Iris pigment epithelial cell (primary cell): Measurements from ENCODE around the gene PTPN6.
"Not testable (repeated sequence)": the region's sequence is repeated elsewhere in the genome, so short reads cannot be mapped to it uniquely, and the experiment has no call there.

Source experiments
- DNase-seq: peaks from one replicate; pipeline ENCODE4 v3.0.0-alpha.2; 2011; ENCODE audit warnings: low read depth

Gene PTPN6

GRCh38 chr12:6950811-6951540 lies at the start of gene PTPN6:
PTPN6 (plus strand) TSS chr12:6951356; CDS start chr12:6951513, 157 bp downstream.
- no peak for DNase-seq

GRCh38 chr12:6902448-6902847 lies 48.7 kb upstream of the PTPN6 start:
- no peak for DNase-seq

DNA sequence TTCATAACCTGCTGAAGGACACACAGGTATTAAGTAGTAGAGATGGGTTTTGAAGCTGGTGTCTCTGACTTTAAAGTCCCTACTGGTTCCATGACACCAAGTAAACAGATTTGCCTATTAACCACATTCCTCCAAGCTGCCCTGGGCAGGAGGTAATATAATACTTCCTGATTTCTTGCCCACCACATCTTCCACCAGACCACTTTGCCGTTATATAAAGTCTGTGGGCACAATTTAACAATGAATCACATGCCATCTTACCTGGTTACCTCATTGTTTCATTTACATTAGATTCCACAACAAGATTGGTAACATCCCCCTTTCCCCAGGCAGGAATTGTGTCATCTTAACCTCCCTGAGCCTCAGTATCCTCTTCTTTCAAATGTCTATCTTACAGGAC lies 47.4 kb upstream of the PTPN6 start:
- no peak for DNase-seq

- DNase-seq = peak; percentile 94
These were observed 46.6 kb upstream of the PTPN6 start, which contains the start of gene LRRC23 for GRCh38 chr12:6904280-6905276. LRRC23 (plus strand) TSS chr12:6904822; CDS start chr12:6905634, 812 bp downstream.

DNA sequence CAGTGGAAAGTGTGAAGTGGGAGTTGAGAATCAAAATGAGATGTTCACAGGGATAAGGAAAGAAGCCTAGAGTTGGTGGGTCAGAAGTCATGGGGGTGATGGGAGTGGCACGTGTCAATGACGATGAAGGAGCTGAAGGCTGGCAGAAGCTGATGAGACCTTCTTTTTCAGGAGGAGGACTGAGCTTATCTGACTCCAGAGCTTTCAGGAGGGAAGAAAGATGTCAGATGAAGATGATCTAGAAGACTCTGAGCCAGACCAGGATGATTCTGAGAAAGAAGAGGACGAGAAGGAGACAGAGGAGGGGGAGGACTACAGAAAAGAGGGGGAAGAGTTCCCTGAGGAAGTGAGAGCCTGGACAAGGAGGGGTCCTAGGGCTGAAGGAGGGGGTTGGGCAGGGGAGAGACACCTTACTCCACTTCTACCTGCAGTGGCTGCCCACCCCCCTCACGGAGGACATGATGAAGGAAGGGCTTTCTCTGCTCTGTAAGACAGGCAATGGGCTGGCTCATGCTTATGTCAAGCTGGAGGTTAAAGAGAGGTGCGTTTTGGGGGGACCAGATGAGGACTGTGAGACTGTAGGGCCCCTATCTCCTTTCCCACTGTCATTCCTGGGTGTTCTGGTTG lies 45.6 kb upstream of the PTPN6 start:
- no peak for DNase-seq

GRCh38 chr12:6908141-6908540 lies 43.0 kb upstream of the PTPN6 start:
- DNase-seq = not testable (repeated sequence)

GRCh38 chr12:6909421-6910145 lies 41.6 kb upstream of the PTPN6 start:
- DNase-seq = no peak

DNA sequence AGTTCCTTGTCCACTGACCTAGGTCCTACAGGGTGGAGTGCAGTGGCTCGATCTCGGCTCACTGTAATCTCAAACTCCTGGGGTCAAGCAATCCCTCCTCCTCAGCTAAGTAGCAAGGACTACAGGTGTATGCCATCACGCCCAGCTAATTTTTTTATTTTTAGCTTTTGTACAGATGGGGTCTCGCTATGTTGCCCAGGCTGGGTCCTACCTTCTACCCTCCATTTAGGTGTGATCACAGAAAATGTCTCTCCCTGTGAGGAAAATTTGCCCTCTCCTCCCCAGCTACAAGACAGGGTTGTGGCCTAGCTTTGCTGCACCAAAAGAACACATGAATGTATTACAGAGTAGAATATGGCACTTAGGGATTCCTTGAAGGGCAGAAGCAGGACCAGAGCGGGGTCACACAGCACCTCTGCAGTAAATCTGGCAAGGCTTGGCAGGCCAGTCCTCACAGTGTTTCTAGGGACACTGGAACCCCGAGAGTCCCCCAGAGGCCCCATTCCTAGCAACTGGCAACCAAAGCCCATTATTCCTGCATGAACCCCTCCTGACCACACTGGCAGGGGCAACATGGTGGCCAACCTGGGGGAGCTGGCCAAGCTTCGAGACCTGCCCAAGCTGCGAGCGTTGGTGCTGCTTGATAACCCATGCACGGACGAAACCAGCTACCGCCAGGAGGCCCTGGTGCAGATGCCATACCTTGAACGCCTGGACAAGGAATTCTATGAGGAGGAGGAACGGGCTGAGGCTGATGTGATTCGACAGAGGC lies 38.8 kb upstream of the PTPN6 start:
- DNase-seq = no peak

DNA sequence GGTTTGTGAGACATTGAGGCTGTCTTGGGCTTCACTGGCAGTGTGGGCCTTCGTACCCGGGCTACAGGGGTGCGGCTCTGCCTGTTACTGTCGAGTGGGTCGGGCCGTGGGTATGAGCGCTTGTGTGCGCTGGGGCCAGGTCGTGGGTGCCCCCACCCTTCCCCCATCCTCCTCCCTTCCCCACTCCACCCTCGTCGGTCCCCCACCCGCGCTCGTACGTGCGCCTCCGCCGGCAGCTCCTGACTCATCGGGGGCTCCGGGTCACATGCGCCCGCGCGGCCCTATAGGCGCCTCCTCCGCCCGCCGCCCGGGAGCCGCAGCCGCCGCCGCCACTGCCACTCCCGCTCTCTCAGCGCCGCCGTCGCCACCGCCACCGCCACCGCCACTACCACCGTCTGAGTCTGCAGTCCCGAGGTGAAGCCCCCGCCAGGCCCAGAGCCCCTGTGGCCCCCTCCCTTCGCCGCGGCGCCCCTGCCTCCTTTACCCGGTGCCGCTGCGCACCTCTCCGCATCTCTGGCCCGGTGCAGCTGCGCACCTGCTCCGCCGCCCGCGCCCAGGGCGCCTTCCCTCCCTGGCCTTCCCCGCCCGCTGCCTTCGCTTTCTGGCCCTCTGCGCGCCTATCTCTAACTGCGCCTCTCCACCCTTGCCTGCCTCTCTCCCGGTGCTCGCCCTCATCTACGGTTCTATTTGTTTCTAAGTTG lies 36.8 kb upstream of the PTPN6 start, which contains the start of gene ENO2:
TSS of gene ENO2 (plus strand) at position 335 of the 701 bp plus-strand sequence. CDS start 1,253 bp downstream, outside the sequence.
- peak; percentile 67 for DNase-seq

DNA sequence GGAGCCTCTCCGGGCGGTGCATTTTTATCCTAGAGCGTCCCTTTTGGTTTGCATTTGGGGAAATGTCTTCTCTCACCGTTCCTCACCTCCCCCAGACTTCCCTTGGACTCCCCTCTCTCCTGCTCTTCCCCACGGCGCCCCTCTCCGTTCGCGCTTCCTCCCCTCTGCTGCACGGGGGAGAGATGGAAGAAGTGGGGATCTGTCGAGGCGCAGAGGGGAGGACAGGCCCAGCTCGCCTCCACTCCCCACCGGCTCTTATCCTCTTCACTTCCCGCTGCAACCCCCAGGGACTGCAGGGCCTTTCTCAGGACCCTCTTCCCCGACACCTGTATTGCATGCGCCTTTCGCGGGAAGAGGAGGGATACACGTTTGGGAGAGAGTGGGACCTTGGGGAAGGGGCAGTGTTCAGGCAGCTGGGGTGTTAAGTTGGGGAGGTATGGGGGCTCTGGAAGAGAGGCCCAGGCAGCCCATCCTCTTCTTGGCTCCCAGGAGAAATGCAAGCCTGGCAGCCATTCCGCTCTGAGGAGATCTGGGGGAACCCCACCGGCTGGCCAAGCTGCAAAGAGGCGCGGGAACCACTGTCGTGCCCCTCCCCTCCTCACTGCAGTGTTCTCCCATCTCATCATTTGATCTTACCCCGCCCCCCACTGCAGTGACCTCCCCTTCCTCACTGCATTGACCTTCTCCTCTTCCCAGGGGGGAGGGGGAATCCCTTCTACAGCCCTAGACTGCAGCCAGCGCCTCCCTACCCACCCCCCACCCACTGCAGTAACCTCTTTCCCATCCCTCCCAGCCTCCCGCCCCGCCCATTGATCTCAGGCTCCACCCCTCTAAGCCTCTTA lies 36.0 kb upstream of the PTPN6 start:
- no peak for DNase-seq

DNA sequence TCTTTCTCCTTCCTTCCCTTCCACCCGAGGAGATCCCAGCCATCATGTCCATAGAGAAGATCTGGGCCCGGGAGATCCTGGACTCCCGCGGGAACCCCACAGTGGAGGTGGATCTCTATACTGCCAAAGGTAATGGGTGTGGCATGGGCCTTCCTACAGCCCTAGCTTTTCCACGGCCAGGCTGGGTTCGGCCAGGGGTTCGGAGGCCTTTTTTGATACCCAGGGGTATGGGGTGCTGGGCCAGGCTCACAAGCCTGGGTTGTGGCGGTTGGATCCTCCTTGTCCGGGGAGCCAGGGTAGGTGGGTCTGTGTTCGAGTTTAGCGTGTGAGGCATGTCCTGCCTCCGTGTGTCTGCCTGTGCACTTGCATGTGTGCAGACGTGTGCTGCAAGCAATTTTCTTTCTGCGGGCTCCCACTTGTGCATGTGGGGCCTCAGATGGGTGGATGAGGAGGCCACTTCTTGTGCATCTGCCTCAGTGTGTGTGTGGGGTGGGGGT lies 35.3 kb upstream of the PTPN6 start:
- no peak for DNase-seq

- DNase-seq = no peak
These were observed 34.5 kb upstream of the PTPN6 start for GRCh38 chr12:6916426-6917200.

DNA sequence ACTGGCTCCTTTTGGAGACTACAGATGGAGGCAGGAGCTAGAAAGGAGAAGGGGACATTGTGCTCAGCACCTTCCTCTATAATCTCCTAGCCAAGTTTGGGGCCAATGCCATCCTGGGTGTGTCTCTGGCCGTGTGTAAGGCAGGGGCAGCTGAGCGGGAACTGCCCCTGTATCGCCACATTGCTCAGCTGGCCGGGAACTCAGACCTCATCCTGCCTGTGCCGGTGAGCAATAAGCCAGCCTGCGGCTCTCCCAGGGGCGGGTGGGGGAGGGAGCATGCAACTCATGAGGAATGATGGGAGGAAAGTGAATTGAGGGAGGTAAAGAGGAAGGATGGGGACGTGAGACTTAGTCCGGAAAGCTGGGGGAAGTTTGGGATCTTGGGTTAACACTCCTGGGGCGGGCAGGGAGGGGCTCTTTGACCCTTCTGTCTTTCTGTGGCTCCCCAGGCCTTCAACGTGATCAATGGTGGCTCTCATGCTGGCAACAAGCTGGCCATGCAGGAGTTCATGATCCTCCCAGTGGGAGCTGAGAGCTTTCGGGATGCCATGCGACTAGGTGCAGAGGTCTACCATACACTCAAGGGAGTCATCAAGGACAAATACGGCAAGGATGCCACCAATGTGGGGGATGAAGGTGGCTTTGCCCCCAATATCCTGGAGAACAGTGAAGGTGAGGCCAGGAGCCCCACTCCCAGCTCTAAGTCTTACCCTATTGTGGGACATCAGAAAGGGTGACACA lies 33.5 kb upstream of the PTPN6 start:
- peak; percentile 64 for DNase-seq

GRCh38 chr12:6919588-6919987 lies 31.6 kb upstream of the PTPN6 start:
- no peak for DNase-seq

DNA sequence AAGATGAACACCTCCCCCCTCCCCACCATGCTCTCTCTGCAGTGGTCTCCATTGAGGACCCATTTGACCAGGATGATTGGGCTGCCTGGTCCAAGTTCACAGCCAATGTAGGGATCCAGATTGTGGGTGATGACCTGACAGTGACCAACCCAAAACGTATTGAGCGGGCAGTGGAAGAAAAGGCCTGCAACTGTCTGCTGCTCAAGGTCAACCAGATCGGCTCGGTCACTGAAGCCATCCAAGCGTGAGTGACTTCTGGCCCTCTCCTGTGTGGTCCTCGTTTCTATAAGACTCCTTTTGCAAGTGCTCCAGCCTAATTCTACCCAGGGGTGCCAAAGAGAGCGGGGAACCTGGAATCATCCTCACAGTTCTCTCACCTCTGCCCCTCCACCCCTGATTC lies 29.6 kb upstream of the PTPN6 start:
- no peak for DNase-seq

DNA sequence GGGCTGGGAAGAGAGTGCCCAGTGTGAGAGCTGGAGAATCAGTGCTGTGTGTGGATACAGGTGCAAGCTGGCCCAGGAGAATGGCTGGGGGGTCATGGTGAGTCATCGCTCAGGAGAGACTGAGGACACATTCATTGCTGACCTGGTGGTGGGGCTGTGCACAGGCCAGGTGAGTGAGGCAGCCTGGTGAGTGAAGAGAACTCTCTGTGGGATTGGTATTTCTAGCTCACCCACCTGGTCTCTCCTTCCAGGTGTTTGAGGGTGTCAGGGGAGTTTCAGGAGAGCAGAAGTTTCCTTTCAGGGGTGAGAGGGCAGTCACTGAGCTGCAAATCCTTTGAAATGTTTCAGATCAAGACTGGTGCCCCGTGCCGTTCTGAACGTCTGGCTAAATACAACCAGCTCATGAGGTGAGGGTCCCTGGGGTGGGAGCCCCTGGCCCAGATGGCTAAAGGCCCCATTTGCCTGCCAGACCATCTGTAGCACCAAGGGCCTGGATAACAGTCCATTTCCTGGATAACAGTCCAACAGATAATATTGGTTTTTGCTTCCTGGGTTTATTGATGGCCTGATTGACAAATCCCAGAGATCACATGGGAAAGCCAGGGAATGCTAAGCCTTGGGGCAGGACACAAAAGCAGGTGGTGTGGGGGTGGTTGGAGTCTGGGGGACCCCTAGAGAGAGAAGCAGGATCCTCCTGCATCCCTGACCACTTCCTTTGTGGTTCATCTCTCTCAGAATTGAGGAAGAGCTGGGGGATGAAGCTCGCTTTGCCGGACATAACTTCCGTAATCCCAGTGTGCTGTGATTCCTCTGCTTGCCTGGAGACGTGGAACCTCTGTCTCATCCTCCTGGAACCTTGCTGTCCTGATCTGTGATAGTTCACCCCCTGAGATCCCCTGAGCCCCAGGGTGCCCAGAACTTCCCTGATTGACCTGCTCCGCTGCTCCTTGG lies 28.9 kb upstream of the PTPN6 start:
- DNase-seq = no peak
